Thyroid gland (tissue), 4 donors: ENCODE results near the gene AGAP5. TPM values are rescaled to one million over a fixed set of nuclear protein-coding genes. Genes with fewer than 3 reads are reported as not detected.
"Not testable (repeated sequence)": the region's sequence is repeated elsewhere in the genome, so short reads cannot be mapped to it uniquely, and the experiment has no call there.

Source experiments
- DNase-seq, 2 donors: peaks; one replicate each; pipeline ENCODE4 v3.0.0-alpha.2; 2019
- H3K27ac ChIP-seq, 3 donors: fragments of 200-600 bp; sonication (generic); 1 replicate in 2 of 3; 2 replicates in 1 of 3; pipeline ENCODE4 v1.5.1; 2016 to 2019; ENCODE audit warnings: mild to moderate bottlenecking in 1 of 3, moderate library complexity in 1 of 3
- H3K27me3 ChIP-seq: fragments of 200-600 bp; sonication (generic); one replicate; pipeline ENCODE4 v1.5.1; 2019
- H3K36me3 ChIP-seq, 2 donors: fragments of 200-600 bp; sonication (generic); one replicate each; pipeline ENCODE4 v1.5.1; 2016 to 2019
- H3K4me1 ChIP-seq, 2 donors: fragments of 200-600 bp; sonication (generic); one replicate each; pipeline ENCODE4 v1.5.1; 2017 to 2019
- H3K4me3 ChIP-seq, 3 donors: fragments of 200-600 bp; sonication (generic); replicated peaks in 1 of 3; 1 replicate in 2 of 3; 2 replicates in 1 of 3; pipeline ENCODE4 v1.5.1; 2016; ENCODE audit warnings: mild to moderate bottlenecking in 1 of 3
- H3K9me3 ChIP-seq: fragments of 200-600 bp; sonication (generic); one replicate; pipeline ENCODE4 v1.5.1; 2017
- WGBS, 2 donors: methylation state at CpG; one replicate each; pipeline ENCODE4 v1.1.5; 2017; 5-methylcytosine and 5-hydroxymethylcytosine counted together
- intact Hi-C: fragments of 100-400 bp; cut with DNase I; formaldehyde crosslinking; loops from one replicate; pipeline ENCODE4 v1.15.1; 2023
- total RNA-seq, 4 donors: library from RNA; depleted of rRNA; stranded (reverse); fragments of >200 nt; gene quantifications; one replicate each; pipeline ENCODE4 v1.2.3, GENCODE V29; 2016

AGAP5 gene
- total RNA-seq, 4 donors from 2014 or later: 8.2 to 12.1 (median 10.2) TPM

DNA sequence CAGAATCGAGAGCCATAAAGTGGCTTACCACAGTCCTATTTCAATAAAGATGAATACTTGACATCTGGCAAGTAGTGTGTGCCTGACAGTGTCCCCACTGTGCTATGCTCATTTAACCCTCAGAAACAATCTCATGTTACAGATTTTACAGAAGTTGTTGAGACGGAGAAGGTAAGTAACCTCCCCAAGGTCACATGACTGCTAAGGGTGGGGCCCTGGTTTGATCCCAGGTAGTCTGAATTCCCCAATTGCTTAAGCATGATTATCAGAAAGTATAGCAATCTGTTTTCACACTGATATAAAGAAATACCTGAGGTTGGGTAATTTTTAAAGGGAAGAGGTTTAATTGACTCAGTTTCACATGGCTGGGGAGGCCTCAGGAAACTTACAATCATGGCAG is 910 bp upstream of the AGAP5 start:
- intact Hi-C loops, H3K27me3 ChIP-seq, H3K27ac ChIP-seq, H3K4me3 ChIP-seq, H3K36me3 ChIP-seq, DNase-seq, H3K4me1 ChIP-seq, H3K9me3 ChIP-seq: not testable (repeated sequence)
- WGBS, 2 donors: 95 to 100% methylated on average over 1 to 2 of the region's 2 CpGs

DNA sequence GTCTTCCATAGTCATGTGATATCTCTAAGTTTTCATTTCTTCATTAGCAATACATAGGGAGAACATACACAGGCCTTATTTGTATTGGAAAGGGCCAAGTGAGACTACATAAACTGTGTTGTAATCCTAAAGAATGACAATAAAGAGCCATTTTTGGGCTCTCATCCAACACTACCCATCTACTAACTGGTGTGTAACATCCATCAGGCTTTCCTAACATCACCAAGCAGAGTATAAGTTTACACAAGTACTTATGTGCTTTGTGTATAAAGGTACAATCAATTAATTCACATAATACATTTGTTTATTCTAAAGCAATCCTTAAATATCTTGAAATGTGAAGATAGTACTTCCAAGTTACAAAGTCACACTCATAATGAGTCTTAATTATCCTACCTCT is 2.6 kb downstream of the AGAP5 start:
- H3K27me3 ChIP-seq, H3K27ac ChIP-seq, DNase-seq, H3K4me1 ChIP-seq, H3K36me3 ChIP-seq, H3K4me3 ChIP-seq, intact Hi-C loops, H3K9me3 ChIP-seq: not testable (repeated sequence)

DNA sequence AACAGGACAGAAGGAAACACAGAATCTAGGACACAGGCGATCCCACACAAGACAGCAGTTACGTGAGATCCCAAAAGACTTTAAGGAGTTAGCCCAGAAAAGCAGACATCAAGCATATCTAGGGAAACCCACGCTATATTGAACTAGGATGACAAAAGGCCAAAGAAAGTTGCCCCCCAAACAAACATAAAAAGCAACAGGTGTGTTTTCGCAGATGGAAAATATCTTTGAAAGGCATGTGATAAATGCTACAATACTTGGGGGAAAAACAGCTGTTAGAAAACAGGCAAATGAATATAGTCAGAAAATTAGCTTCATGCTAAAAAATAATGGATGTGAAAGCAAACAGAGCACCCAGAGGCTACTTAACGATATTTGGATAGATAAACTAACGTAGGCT is 7.2 kb downstream of the AGAP5 start:
- H3K27me3 ChIP-seq, H3K36me3 ChIP-seq, H3K4me3 ChIP-seq, H3K4me1 ChIP-seq, H3K9me3 ChIP-seq, H3K27ac ChIP-seq, DNase-seq, intact Hi-C loops: not testable (repeated sequence)
- WGBS, 2 donors: 94 to 99% methylated on average over 6 of the region's 6 CpGs

DNA sequence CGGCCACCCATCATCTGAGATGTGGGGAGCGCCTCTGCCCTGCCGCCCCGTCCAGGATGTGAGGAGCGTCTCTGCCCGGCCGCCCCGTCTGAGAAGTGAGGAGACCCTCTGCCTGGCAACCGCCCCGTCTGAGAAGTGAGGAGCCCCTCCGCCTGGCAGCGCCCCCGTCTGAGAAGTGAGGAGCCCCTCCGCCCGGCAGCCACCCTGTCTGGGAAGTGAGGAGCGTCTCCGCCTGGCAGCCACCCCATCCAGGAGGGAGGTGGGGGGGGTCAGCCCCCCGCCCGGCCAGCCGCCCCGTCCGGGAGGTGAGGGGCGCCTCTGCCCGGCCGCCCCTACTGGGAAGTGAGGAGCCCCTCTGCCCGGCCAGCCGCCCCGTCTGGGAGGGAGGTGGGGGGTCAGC is 8.3 kb downstream of the AGAP5 start:
- H3K4me1 ChIP-seq, H3K9me3 ChIP-seq, DNase-seq, H3K27ac ChIP-seq, H3K27me3 ChIP-seq, intact Hi-C loops, H3K4me3 ChIP-seq, H3K36me3 ChIP-seq: not testable (repeated sequence)
- 100% methylated on average over 1 of the region's 28 CpGs; no CpG with 5 or more reads in 1 of the 2 donors for WGBS, 2 donors

DNA sequence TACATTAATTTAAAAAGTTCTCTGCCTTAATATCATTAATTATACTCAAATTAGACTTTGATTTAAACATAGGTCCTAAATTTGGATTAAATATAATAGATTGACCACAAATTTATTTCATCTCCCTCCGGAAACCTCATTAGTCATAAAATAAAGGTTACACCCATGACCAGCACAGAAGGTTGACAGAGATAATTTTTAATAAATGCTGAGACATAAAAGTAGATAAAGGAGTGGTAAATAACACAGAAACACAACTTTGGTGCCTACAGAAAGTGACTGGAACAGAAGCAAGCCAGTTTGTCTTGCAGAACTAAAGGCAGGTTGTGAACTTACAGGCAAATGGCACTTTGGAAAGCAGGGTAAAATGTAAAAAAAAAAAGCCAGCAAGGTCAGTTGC is 10.3 kb downstream of the AGAP5 start:
- H3K9me3 ChIP-seq, H3K27ac ChIP-seq, H3K27me3 ChIP-seq, DNase-seq, H3K4me3 ChIP-seq, H3K4me1 ChIP-seq, intact Hi-C loops, H3K36me3 ChIP-seq: not testable (repeated sequence)
- 88% methylated on average over 1 of the region's 1 CpG for WGBS, 2 donors

DNA sequence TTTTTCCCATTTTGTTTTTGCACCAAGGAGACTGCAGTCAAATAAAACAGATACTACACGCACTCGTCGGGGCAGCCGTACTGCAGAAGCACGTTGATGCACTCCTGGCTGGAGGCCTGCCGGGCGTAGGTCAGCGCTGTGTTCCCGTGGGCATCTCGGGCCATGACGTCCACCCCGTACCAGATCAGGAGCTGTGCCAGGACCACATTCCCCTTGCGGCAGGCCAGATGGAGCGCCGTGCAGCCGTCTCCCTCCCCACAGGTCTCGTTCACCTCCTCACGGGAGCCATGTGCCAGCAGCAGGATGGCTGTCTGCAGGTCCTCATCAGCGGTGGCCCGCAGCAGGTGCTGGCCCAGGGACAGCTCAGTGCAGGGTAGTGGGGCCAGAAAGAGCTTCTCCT is 23.4 kb downstream of the AGAP5 start:
- DNase-seq, intact Hi-C loops, H3K36me3 ChIP-seq, H3K27me3 ChIP-seq, H3K9me3 ChIP-seq, H3K4me3 ChIP-seq, H3K4me1 ChIP-seq, H3K27ac ChIP-seq: not testable (repeated sequence)
- WGBS, 2 donors: 94 to 100% methylated on average over 3 to 10 of the region's 20 CpGs

DNA sequence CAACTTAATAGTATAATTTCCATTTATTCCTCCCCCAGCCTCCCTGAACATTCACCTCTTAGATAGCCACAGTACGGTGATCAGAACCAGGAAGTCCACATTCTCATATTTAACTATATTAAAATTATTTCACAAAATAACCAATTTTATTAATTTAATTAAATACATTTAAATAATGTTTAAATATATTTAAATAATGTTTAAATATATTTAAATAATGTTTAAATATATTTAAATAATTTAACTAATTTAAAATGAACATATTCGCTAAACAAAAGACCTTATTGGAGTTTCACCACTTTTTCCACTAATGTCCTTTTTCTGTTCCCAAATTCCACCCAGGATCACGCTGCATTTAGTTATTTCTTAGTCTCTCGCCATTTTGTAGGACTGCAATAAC is 29.5 kb downstream of the AGAP5 start:
- H3K27me3 ChIP-seq, H3K36me3 ChIP-seq, H3K9me3 ChIP-seq, H3K4me1 ChIP-seq, intact Hi-C loops, H3K27ac ChIP-seq, H3K4me3 ChIP-seq, DNase-seq: not testable (repeated sequence)
- 90 to 96% methylated on average over 4 of the region's 4 CpGs for WGBS, 2 donors

DNA sequence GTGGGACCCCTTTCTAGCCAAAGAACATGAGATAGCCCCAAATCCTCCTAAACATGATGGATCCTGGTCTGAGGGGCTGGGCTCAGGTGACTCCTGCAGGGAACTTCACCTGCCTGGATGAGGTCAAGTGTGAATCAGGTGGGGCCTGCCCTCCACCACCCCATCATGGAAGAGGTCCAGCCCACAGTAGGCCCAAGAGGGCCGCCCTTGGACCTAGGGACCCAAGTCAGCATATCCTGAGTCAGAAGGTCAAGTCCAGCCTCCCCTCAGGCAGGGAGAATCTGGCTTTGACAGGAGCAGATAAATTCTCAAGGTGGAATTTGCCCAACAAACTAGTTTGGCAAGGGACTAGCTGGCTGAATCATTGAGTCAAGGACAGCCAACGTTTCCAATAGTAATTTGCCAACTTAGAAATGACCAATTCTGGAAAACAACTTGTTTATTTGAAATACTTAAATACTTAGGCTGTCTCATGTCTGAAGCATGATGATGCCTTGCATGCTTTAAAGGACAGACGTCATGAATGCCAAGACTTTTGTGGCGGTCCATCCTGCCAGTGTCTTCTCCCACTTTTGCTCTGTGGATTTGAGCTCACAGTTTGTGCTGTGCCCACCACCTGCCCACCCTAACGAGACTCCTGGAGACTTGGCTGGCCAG is 31.6 kb downstream of the AGAP5 start:
- H3K27ac ChIP-seq, H3K9me3 ChIP-seq, H3K4me1 ChIP-seq, H3K27me3 ChIP-seq, H3K4me3 ChIP-seq, H3K36me3 ChIP-seq, DNase-seq, intact Hi-C loops: not testable (repeated sequence)
- WGBS, 2 donors: 71 to 78% methylated on average over 3 to 4 of the region's 5 CpGs

DNA sequence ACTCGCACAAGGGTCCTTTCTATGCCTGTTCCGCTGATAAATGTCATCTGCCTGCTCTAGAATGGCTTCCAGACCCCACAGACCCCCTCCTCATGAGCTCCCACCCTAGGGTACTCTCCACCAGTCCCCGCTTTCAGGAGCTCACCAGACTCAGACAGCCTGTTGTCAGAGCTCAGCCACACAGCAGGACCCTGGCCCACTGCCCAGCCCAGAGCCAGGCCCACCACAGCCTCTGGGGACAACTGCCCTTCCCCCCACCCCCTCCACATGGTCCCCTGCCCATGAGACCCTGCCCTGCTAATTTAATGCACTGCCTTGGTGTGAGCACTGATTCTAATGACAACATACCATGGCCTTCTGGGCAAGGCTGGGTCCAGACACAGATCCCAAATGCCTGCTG is 32.3 kb downstream of the AGAP5 start:
- intact Hi-C loops, H3K27me3 ChIP-seq, H3K36me3 ChIP-seq, DNase-seq, H3K4me1 ChIP-seq, H3K4me3 ChIP-seq, H3K27ac ChIP-seq, H3K9me3 ChIP-seq: not testable (repeated sequence)
- 85 to 92% methylated on average over 3 of the region's 3 CpGs for WGBS, 2 donors

DNA sequence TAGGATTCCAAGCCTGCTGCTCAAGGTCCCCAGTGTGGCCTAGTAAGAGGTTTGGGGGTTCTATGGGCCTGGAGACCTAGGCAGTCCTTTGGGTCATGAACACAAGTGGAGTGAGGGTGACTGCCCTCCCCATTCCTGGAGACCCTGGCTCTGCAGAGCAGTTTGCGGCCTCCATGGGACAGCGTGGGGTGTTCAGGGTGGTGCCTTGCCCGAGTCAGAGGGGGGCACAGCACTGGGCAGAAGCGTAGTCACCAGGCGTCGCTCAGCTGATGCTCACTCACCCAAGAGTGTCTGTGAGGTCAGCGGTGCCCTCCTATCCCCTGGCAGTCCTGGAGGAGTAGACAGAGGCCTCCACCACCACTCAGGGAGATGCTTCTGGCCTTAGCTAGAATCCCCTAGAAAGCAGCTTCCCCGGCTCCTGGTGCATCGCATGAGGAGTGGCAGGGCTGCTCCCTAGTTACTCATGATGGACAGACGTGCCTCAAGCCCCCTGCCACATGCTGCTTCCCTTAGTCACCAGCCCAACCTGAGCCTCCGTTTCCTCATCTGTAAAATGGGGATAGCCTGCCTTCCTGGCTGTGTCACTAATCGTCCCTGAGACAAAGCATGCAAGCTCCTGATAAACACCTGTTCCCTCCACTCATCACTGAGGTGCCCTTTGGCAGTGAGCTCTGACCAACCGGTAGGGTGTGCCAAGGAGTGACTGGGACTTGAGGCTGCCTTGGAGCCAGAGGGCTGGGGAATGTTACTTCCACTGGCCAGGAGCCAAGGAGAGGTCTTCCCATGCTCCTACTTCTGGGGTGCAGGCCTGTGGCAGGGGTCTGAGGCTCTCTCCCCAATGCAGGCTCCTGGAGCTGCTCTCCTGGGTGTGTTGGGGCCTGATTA is 33.5 kb downstream of the AGAP5 start:
- H3K9me3 ChIP-seq, H3K4me3 ChIP-seq, intact Hi-C loops, DNase-seq, H3K27me3 ChIP-seq, H3K27ac ChIP-seq, H3K36me3 ChIP-seq, H3K4me1 ChIP-seq: not testable (repeated sequence)
- 78 to 83% methylated on average over 3 to 12 of the region's 13 CpGs for WGBS, 2 donors

DNA sequence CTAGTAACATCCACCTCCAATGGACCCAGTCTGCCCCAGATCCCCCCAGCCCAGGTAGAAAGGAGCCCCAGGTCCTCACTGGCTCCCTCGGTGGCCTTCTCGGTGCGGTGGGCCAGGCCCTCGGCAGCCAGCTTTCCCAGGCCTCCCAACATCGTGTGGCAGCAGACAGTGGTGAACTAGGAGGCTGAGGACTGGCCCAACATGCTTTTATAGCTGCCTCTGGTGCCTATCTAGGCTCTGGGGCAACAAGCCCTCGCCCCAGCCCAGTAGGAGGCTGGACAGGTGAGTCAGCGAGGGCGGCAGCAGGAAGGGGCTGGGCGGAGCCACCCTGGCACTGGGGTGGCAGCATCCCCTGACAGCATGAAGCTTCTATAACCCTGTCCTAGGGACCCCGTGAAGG is 34.3 kb downstream of the AGAP5 start:
- intact Hi-C loops, DNase-seq, H3K4me3 ChIP-seq, H3K36me3 ChIP-seq, H3K4me1 ChIP-seq, H3K27me3 ChIP-seq, H3K27ac ChIP-seq, H3K9me3 ChIP-seq: not testable (repeated sequence)
- 80 to 86% methylated on average over 1 to 5 of the region's 10 CpGs for WGBS, 2 donors

DNA sequence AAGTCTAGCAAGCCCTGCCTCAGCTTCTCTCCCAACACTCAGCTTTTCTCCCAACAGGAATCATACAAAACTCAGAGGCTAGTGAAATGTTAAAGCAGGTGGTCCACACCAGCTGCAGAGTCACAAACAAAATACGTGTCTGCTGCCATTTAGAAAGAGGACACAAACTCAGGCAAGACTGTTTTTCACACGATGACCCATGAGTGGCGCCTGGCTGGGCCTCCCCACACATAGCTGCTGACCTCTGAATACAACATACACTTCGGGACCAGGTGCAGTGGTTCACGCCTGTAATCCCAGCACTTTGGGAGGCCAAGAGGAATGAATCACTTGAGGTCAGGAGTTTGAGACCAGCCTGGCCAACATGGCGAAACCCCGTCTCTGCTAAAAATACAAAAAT is 35.2 kb downstream of the AGAP5 start:
- not testable (repeated sequence) for DNase-seq
- WGBS, 2 donors: 68 to 76% methylated on average over 6 to 7 of the region's 7 CpGs

More for the DNA sequence above, 35.2 kb downstream of the AGAP5 start:
- H3K4me1 ChIP-seq, H3K27me3 ChIP-seq, H3K4me3 ChIP-seq, H3K36me3 ChIP-seq, H3K27ac ChIP-seq, intact Hi-C loops, H3K9me3 ChIP-seq: not testable (repeated sequence)
